Renal cortex interstitium (tissue), 11 donors: Measurements from ENCODE around the gene TIAM1. TPM values are rescaled to one million over a fixed set of nuclear protein-coding genes. Genes with fewer than 3 reads are reported as not detected.
A peak's percentile ranks its signal among the peaks of the same experiment; 100 is the strongest.

Experiments used
- DNase-seq, 11 donors: peaks; one replicate each; pipeline ENCODE4 v3.0.0-alpha.2; 2013; ENCODE audit warnings: low read depth in 9 of 11, low spot score in 4 of 11; ENCODE audit errors: extremely low read depth in 1 of 11
- polyA plus RNA-seq, 3 donors: library from polyadenylated mRNA; unstranded; fragments of 120-200 nt; gene quantifications; one replicate each; pipeline ENCODE4 v1.2.1, GENCODE V29; 2013; ENCODE audit not compliant: insufficient read length in 3 of 3

TIAM1 gene
- polyA plus RNA-seq, 3 donors: 13.5 to 15.9 (median 14.3) TPM

DNA sequence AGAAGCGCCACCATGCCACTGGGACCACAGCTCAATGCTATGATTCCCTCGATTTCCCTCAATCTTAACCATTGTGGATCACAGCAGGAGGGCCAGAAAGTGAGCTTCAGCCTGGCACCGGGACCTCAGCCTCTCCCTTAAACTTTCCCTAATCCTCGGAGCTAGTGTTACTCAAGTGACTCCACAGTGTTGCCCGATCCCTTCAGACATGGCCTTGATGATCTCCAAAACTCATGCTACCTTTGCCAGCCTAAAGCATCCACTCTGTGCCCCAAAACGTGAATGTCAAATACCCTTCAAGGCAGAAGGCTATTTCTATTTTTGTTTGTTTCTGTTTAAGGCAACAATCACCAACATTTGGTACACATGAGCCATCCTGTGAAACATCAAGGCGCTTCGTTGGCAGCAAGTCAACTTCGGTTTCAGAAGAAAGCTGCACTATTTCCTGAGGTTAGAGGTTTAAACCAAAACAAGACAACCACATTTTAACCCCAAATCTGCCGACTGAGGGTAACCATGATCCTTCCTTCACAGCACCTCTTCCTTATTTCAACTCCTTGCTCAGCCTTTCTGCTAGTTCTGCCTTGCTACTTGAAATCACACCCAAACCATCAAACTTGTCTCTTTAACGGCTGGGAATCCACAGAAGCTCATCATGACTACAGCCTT lies 211.4 kb downstream of the TIAM1 start:
- no peak for DNase-seq

DNA sequence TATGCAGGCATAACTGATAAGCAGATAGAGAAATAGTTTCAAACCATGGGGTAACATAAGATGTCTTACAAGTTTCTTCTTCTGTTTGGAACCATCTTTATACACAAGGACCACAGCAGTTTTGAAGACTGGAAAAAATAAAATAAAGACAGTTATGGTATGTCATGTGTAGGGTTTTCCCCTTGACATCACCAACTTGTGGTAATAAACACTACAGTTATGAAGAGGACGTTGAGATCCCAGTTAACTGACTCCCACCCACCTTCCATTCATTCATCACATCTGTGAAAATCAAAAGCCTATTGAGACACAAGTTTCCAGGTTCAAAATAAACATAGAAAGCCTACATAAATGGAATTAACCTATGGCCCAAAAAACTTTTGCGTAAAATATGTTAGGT lies 213.2 kb downstream of the TIAM1 start:
- no peak for DNase-seq

DNA sequence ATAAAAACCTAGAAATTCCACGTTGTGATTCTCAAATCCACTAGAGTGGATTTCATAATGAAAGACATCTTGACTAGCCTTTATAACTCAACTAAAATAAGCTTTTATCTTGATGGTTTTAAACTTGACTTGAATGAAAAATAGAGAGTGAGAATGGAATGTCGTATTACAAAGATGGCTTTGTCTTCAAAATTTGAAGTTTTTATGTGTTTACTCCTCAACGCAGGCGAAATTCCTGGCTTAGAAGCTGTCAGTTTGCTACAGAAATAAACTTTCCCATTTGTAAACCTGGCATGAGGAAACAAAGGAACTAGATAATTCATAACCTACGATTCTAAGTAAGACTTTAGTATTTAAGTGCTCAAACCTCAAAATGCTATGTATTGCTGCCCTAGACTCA lies 215.8 kb downstream of the TIAM1 start:
- DNase-seq: no peak

DNA sequence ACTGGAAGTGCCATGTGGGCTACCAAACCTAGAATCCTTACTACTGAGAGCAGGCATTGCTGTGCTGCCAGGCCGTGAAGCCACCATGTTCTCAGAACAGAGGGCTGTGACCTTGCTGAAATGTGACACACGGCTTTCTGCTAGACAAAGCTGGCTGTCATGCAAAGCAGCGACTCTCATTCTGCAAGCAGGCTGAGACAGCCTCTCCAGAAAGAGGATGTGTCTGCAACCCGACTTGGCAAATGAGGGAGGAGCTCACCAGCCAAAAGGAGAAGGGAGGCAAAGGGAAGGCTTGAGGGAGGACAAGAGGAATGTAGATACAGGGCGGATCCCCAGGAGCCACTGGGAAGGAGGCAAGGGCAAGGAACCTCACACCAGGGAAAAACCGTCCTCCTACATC lies 220.1 kb downstream of the TIAM1 start:
- peak in 1 of 11 donors; percentile 19 for DNase-seq

DNA sequence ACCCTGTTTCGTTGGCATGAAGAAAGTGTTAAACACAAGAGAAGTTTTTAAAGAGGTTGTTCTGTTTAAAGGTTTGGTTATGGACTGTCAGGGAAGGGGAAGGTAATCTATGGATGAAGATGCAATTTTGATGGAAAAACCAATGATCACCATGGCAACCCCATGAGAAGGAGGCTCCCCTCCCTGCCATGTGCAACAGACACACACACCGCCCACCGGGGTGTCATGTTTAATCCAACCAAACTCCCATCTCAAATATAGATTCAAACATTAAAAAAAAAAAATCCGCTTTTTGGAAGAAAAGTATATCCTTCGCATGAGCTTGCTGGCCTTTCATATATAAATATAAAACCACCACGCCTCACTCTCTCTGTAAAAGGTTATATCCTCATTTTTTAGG lies 224.9 kb downstream of the TIAM1 start:
- no peak for DNase-seq

DNA sequence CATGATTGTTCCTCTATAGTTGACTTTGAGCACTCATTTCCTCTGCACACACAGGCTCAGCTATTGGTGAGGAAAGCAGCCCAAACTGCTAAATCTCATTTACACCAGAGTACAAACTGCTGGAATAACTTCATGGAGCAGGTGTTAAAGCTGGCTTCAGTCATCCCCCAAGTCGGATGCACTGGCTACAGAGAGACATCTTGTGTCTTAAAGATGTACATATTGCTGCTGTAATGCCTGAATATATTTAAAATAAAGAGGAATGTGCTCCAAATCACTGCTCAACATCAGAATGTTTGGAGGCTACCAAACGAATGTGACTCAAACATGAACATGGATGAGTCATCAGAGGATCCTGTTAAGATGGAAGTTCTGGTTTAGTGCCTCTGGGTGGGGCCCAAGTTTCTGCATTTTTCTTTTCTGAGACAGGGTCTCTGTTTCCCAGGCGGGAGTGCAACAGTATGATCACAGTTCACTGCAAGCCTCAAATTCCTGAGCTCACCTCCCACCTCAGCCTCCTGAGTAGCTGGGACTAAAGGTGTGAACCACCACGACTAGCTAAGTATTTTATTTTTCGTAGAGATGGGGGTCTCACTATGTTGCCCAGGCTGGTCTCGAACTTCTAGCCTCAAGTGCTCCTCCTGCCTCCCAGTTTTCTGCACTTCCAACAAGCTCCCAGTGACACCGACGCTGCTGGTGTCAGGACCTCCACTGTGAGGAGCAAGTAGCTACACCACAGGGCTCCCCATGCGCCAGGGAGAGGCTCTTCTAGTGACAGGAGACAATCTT lies 226.7 kb downstream of the TIAM1 start:
- no peak for DNase-seq

DNA sequence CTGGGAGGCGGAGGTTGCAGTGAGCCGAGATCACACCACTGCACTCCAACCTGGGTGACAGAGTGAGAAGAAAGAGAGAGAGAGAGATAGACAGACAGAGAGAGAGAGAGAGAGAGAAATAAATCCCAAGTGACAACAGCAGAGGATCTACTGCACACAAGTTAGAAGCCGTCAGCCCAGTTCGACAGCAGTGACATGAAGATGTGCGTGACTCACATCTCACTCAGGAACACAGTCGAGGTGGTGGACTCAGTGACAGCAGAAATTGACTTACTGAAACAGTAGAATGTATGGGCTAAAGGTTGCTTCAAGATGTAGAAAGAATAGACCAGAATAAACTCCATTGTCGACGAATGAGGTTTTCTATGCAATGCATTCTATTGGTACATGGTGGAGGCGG lies 228.8 kb downstream of the TIAM1 start:
- no peak for DNase-seq

DNA sequence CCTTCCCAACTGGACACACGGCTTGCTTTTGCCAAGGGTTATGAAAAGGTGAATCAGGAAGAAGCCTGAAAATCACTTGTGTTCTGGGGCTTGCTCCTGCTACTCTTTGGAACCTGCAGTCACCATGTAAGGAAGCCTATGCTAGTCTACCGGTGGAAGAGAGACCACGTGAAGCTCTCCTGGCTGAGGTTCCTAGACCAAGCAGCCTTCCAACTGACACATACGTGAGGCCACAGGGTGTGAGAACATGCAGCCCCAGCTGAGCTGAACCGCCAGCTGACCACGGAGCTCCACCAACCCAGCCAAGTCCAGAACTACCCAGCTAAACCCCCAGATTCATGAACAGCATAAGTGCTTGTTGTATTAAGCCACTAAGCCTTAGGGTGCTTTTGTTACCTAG lies 233.0 kb downstream of the TIAM1 start:
- DNase-seq: no peak

DNA sequence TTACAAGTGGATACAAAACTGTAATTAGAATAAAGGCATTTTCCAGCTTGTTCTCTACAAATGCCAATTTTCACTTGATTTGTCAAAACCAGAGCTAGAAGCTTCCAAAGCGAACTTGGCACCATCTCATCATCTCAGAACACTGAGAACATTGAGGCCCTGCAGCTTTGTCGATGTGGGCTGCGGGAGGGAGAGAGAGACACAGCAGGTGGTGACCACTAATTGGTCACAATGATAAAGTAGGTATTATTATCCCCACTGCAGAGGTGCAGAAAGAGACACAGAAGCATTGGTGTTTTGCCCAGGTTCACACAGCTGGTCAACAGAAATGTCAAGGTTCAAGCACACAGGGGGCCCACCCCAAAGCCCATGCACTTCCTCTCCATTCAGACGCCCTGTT lies 233.6 kb downstream of the TIAM1 start:
- no peak for DNase-seq

DNA sequence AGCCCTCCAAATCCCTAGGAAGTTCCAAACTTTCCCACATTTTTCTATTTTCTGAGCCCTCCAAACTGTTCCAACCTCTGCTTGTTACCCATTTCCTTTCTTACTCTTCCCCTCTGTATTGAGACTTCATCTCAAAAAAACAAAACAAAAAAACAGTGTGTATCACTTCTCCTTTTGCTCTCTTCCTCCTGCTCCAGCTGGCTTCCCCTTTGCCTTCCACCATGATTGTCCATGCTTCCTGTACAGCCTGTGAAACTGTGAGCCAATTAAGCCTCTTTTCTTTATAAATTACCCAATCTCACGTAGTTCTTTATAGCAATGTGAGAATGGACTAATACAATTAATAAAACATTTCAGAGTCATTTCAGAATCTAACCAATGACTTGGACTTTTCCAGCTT lies 236.2 kb downstream of the TIAM1 start:
- DNase-seq: no peak

DNA sequence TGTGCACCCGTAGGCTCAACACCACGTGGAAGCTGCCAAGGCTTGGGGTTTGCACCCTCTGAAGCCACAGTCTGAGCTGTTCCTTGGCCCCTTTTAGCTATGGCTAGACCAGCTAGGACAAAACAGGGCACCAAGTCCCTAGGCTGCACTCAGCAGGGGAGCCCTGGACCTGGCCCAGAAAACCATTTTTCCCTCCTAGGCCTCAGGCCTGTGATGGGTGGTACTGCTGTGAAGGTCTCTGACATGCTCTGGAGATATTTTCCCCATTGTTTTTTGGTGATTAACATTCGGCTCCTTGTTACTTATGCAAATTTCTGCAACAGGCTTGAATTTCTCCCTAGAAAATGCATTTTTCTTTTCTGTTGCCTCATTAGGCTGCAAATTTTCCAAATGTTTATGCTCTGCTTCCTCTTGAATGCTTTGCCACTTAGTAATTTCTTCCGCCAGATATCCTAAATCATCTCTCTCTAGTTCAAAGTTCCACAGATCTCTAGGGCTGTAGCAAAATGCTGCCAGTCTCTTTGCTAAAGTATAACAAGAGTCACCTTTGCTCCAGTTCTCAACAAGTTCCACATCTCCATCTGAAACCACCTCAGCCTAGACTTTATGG lies 236.8 kb downstream of the TIAM1 start:
- no peak for DNase-seq

DNA sequence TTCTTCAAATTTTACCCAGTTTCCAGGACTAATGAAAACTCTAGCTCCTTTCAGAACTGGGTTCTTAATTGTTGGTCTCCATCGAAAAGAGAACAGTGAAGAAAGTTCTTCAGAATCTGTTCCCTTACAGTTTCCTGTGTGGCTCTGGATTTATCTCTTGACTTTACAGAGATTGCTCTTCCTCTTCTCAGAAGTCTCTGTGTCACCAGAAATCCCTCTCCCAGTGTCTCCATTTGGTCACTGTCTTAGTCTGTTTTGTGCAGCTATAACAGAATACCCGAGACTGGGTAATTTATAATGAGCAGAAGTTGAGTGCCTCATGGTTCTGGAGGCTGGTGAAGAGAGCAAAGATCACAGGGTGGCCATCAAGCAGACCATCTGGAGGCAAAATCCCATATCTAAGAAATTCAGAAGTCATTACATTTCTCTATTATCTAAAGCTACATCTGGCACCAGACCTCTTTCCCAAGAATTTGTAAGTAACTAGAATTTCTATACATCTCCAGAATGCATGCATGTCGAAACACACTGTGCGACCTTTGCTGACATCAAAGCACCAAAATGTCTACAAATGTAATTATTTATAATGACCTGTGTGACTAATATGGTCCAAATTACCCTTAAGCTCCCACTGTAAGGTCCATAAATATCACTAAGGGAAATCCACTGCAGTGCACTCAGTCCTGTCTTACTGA lies 240.3 kb downstream of the TIAM1 start:
- no peak for DNase-seq

DNA sequence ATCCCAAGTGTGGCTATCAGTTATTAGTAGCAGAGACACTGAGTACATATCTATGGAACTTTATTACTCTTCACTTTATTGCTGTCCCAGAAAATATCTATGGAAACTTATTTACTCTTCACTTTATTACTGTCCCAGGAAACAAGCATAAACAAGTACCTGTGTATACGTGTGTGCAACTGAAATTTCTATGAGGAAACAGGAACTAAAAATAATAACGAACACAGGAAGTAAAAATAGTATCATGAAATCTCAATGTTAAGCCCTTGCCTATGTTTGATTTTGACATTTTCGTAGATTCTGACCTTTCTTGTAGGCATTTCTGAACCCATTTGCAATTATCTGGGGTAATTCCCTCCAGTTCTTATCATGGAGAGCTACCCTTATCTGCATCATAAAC lies 240.9 kb downstream of the TIAM1 start:
- no peak for DNase-seq

DNA sequence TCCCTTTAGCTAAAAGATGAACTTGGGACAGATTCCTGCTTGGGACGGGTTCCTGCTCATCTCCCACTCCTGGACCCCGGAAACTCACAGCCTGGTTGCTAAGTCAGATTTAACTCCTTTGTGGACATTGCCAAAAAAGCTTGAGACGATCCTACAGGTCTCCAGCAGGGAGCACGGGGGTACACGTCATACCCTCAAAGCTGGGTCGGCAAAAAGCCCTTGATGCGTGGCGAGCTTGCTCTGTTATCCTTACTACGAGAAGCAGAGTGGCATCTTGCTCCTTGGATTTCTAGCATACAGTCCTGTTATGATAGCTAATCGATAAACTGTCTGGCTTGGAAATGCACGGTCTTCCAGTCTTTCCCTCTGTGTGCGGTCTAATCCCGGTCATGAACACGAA lies 244.9 kb downstream of the TIAM1 start:
- DNase-seq: no peak

DNA sequence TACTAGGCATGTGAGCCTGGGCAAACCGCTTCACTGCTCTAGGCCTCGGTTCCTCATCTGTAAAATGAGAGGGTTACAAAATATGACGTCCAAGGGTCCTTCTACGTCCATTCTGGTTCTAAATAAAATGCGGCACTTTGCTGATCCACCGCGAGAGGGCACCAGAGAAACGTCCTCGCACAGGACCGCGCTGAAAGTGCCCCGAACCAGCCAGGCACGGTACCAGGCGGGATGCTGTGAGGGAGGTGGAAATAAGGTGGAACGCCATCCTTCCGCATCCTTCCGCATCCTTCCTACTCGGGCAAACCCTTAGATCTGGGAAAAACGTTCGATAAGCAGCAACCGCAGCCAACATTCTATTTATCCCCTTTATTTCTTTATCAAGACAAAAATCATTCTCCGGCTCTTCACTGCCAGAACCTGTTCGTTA lies 245.5 kb downstream of the TIAM1 start:
- DNase-seq: peak; percentile 15 to 54 (median 37)

DNA sequence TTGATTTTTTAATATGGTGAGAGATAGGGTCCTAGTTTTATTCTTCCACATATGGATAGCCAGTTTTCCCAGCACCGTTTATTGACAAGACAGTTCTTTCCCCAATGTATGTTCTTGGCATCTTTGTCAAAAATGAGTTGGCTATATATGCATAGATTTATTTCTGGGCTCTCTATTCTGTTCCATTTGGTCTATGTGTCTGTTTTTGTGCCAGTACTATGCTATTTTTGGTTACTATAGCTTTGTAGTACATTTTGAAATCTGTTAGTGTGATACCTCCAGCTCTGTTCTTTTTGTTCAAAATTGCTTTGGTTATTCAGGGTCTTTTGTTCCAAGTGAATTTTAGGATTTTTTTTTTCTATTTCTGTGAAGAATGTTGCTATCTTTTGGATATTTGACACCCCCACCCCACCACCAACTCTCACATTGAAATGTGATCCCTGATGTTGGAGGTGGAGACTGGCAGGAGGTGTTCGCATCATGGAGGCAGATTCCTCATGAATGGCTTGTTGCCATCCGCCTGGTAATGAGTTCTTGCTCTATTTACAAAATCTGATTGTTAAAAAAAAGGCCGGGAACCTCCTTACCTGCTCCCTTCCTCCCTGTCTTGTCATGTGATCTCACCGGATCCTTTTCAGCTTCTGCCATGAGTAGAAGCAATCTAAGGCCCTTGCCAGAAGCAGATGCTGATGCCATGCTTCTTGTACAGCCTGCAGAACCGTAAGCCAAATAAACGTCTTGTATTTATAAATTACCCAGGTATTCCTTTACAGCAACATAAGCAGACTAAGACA lies 251.0 kb downstream of the TIAM1 start:
- no peak for DNase-seq

DNA sequence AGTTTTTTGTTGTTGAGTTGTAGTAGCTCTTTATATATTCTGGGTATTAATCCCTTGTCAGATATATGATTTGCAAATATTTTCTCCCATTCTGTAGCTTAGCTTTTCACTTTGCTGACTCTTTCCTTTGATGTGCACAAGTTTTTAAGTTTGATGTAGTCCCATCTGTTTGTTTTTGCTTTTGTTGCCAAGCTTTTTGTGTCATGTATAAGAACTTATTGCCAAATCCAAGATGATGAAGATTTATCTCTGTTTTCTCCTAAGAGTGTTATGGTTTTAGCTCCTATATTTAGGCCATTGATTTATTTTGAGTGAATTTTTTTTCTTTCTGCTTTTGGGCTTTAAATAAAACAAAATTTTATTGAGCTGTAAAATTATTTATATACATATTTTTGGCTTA lies 253.7 kb downstream of the TIAM1 start:
- DNase-seq: no peak

DNA sequence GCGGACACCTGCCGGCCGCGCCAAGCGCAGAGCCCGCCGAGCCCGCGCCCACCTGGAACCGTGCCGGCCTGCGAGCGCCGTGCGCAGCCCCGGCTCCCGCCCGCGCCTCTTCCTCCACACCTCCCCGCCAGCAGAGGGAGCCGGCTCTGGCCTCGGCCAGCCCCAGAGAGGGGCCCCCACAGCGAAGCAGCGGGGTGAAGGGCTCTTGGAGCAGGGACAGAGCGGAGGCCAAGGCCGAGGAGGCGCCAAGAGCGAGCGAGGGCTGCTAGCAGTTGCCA lies 255.6 kb downstream of the TIAM1 start:
- no peak for DNase-seq
